Panc1 (cell line): ENCODE data around the gene GPR87. TPM values are rescaled to one million over a fixed set of nuclear protein-coding genes. Genes with fewer than 3 reads are reported as not detected.

ENCODE experiments used
- ATAC-seq: fragments of 200-7000 bp; cut with Tn5 transposase; 2 replicates; pipeline ENCODE4 v1.9.1; 2020; ENCODE audit warnings: mild to moderate bottlenecking, moderate library complexity
- BruUV-seq: library from RNA; stranded (reverse); fragments of 400-500 nt; replicated peaks from 2 replicates; lab custom pipeline; 2021; lab: Mats Ljungman, UMichigan
- CTCF ChIA-PET: fragments of 300-600 bp; sonication (Branson Sonifier 250); formaldehyde crosslinking; loops from one replicate; lab custom pipeline; 2022; ENCODE audit warnings: antibody characterized with exemption; lab: Charles Lee
- POLR2A ChIA-PET: fragments of 300-600 bp; sonication (Branson Sonifier 250); formaldehyde crosslinking; loops from one replicate; lab custom pipeline; 2022; ENCODE audit warnings: antibody characterized with exemption; lab: Charles Lee
- DNase-seq: peaks from one replicate; pipeline ENCODE4 v3.0.0-alpha.2; 2010; ENCODE audit warnings: low read depth, low spot score
- H3K27ac ChIP-seq: 2 replicates; pipeline ENCODE4 v1.5.1; 2011; ENCODE audit warnings: mild to moderate bottlenecking, low read length, inconsistent platforms
- H3K27me3 ChIP-seq: fragments of 200-500 bp; sonication (Bioruptor generic); 2 replicates; pipeline ENCODE4 v1.6.0; 2014; ENCODE audit warnings: low read length, inconsistent platforms; ENCODE audit not compliant: control insufficient read depth, insufficient read depth
- H3K36me3 ChIP-seq: fragments of 200-500 bp; sonication (Bioruptor generic); 2 replicates; pipeline ENCODE4 v1.5.1; 2014; ENCODE audit warnings: inconsistent platforms, mild to moderate bottlenecking, low read length, moderate library complexity; ENCODE audit not compliant: control insufficient read depth, insufficient read depth
- H3K4me1 ChIP-seq: 2 replicates; pipeline ENCODE4 v1.5.1; 2011; ENCODE audit warnings: inconsistent platforms, mild to moderate bottlenecking, low read length, moderate library complexity; ENCODE audit not compliant: control insufficient read depth, insufficient read depth
- H3K4me3 ChIP-seq, 2 experiments: 2 replicates each; pipeline ENCODE4 v1.5.1; 2011 to 2012; ENCODE audit warnings: low read depth in 2 of 2, low read length in 2 of 2, mild to moderate bottlenecking in 2 of 2, inconsistent platforms in 1 of 2, moderate library complexity in 1 of 2
- H3K9me3 ChIP-seq: fragments of 200-500 bp; sonication (Bioruptor generic); 2 replicates; pipeline ENCODE4 v1.5.1; 2014; ENCODE audit warnings: low read depth, mild to moderate bottlenecking, inconsistent platforms, low read length, moderate library complexity; ENCODE audit not compliant: control insufficient read depth, insufficient read depth
- CTCF ChIP-seq: fragments of 450-650 bp; IDR thresholded peaks from 2 replicates; pipeline ENCODE4 v1.5.1; 2017; ENCODE audit warnings: mild to moderate bottlenecking
- POLR2AphosphoS5 ChIP-seq: IDR thresholded peaks from 2 replicates; pipeline ENCODE4 v1.6.1; 2012; ENCODE audit warnings: mild to moderate bottlenecking, low read depth, low read length, moderate library complexity
- REST ChIP-seq, 2 experiments: IDR thresholded peaks; 2 replicates each; pipeline ENCODE4 v1.6.1; 2011 to 2012; ENCODE audit warnings: low read depth in 2 of 2, control low read depth in 1 of 2, low read length in 1 of 2, mild to moderate bottlenecking in 1 of 2, moderate library complexity in 1 of 2; ENCODE audit not compliant: insufficient read depth in 1 of 2
- SIN3A ChIP-seq: IDR thresholded peaks from 2 replicates; pipeline ENCODE4 v1.6.1; 2012; ENCODE audit warnings: low read depth, mild to moderate bottlenecking, low read length, moderate library complexity, borderline replicate concordance; ENCODE audit not compliant: insufficient read depth
- TCF7L2 ChIP-seq: IDR thresholded peaks from 2 replicates; pipeline ENCODE4 v1.6.1; 2011; ENCODE audit warnings: mild to moderate bottlenecking, low read depth, low read length, inconsistent platforms
- in situ Hi-C: cut with HindIII; loops from 2 replicates; pipeline ENCODE4 v1.10.0; 2016; ENCODE audit warnings: low sequenced_read_pairs, low pct_unique_long_range_greater_than_20kb
- intact Hi-C: fragments of 100-400 bp; cut with micrococcal nuclease; formaldehyde crosslinking; loops from one replicate; pipeline ENCODE4 v1.10.0; 2022; ENCODE audit not compliant: unreplicated experiment
- total RNA-seq: library from RNA; stranded (reverse); gene quantifications from one replicate; pipeline ENCODE4 v1.2.1, GENCODE V29; 2021; ENCODE audit not compliant: unreplicated experiment

The GPR87 gene
- total RNA-seq, 1 experiment from 2014 or later = not detected

GRCh38 chr3:151276687-151277042 is 40.0 kb downstream of the GPR87 start:
- no TSS peak for BruUV-seq
- Histone ChIP-seq H3K9me3 (no peaks in the 10 kb centered on the region), H3K4me3 (no peak overlapping the region), H3K4me1 (no peaks in the 10 kb centered on the region), H3K27ac (no peak overlapping the region), H3K27me3 (no peaks in the 10 kb centered on the region; the same call in 1 of the 2 replicates), H3K36me3 (no peaks in the 10 kb centered on the region)
- TF ChIP-seq TCF7L2 (no peak), POLR2AphosphoS5 (no peak), CTCF (no peak)
- in situ Hi-C loops = no loop called here
- DNase-seq (no peak), ATAC-seq (no peak)
- ChIA-PET CTCF (interaction anchor here (0.7 kb wide), 1 partner anchor 16 kb away, joined by 4 read pairs; no protein-coding TSS in a partner anchor), POLR2A (no interaction called here)
- intact Hi-C loops = no loop called here

- intact Hi-C loops = no loop called here
- Histone ChIP-seq H3K27ac (no peak overlapping the region), H3K9me3 (no peaks in the 10 kb centered on the region), H3K36me3 (no peaks in the 10 kb centered on the region), H3K4me1 (no peaks in the 10 kb centered on the region), H3K27me3 (no peaks in the 10 kb centered on the region; the same call in 1 of the 2 replicates), H3K4me3 (no peak overlapping the region)
- TF ChIP-seq REST (IDR thresholded peaks at IDR 0.05; ENCODE audit: insufficient read depth in 1 of 2, low read depth in 2 of 2, low read length in 1 of 2) = no peak
- no peak for TF ChIP-seq TCF7L2
- no peak for TF ChIP-seq CTCF
- TF ChIP-seq SIN3A = no peak
- TF ChIP-seq POLR2AphosphoS5 = no peak
- no TSS peak for BruUV-seq
- in situ Hi-C loops = no loop called here
- DNase-seq (no peak), ATAC-seq (no peak; the same call in 1 of the 2 replicates)
- CTCF ChIA-PET = interaction anchor here (0.7 kb wide), 1 partner anchor 17 kb away, joined by 4 read pairs; no protein-coding TSS in a partner anchor
- POLR2A ChIA-PET = no interaction called here
Observed at GRCh38 chr3:151276038-151276686, 40.5 kb downstream of the GPR87 start.
